Breast epithelium (tissue), 4 donors: Measurements from ENCODE around the gene GNG10. TPM values are rescaled to one million over a fixed set of nuclear protein-coding genes. Genes with fewer than 3 reads are reported as not detected.
"Not testable (repeated sequence)": the region's sequence is repeated elsewhere in the genome, so short reads cannot be mapped to it uniquely, and the experiment has no call there.

Experiments used
- DNase-seq, 2 donors: peaks; one replicate each; pipeline ENCODE4 v3.0.0-alpha.2; 2019; ENCODE audit warnings: low spot score in 2 of 2
- H3K27ac ChIP-seq, 2 donors: fragments of 200-600 bp; sonication (generic) in 1 of 2; one replicate each; pipeline ENCODE4 v1.5.1; 2016 to 2019; ENCODE audit warnings: mild to moderate bottlenecking in 1 of 2
- H3K27me3 ChIP-seq, 2 donors: fragments of 200-600 bp; sonication (generic) in 1 of 2; one replicate each; pipeline versions ENCODE4 v1.5.1 to v1.6.0; 2017 to 2019; ENCODE audit warnings: control low read depth in 1 of 2, mild to moderate bottlenecking in 1 of 2
- H3K36me3 ChIP-seq: fragments of 200-600 bp; one replicate; pipeline ENCODE4 v1.5.1; 2019
- H3K4me1 ChIP-seq, 2 donors: fragments of 200-600 bp; sonication (generic); one replicate each; pipeline ENCODE4 v1.5.1; 2016 to 2019; ENCODE audit warnings: control low read depth in 1 of 2
- H3K4me3 ChIP-seq, 3 donors: fragments of 200-600 bp; sonication (generic); 1 replicate in 2 of 3; 2 replicates in 1 of 3; pipeline ENCODE4 v1.5.1; 2016 to 2019; ENCODE audit warnings: mild to moderate bottlenecking in 3 of 3, moderate library complexity in 2 of 3
- H3K9me3 ChIP-seq, 2 donors: fragments of 200-600 bp; sonication (generic) in 1 of 2; one replicate each; pipeline ENCODE4 v1.5.1; 2016 to 2019; ENCODE audit warnings: control low read depth in 1 of 2
- POLR2A ChIP-seq: fragments of 450-650 bp; IDR thresholded peaks from one replicate; pipeline ENCODE4 v1.6.1; 2016; ENCODE audit warnings: antibody characterized with exemption, mild to moderate bottlenecking, moderate library complexity
- POLR2AphosphoS5 ChIP-seq, 3 donors: sonication (generic); formaldehyde crosslinking; IDR thresholded peaks; one replicate each; pipeline ENCODE4 v1.6.1; 2017; ENCODE audit warnings: antibody characterized with exemption in 3 of 3
- intact Hi-C: fragments of 100-400 bp; cut with DNase I; formaldehyde crosslinking; loops from one replicate; pipeline ENCODE4 v1.15.1; 2023; ENCODE audit warnings: low total_unique reads
- total RNA-seq, 3 donors: library from RNA; depleted of rRNA; stranded (reverse); fragments of >200 nt; gene quantifications; one replicate each; pipeline ENCODE4 v1.1.0, GENCODE V29; 2016
- TF ChIP-seq, protein P1 (sequence below), 3 donors: fragments of 450-650 bp; IDR thresholded peaks; one replicate each; pipeline ENCODE4 v1.5.1; 2016 to 2017; ENCODE audit warnings: antibody characterized with exemption in 3 of 3, mild to moderate bottlenecking in 3 of 3, moderate library complexity in 3 of 3

GNG10 gene
- total RNA-seq = 10 to 100 TPM; 53.4 to 95.7 (median 91.4) TPM

DNA sequence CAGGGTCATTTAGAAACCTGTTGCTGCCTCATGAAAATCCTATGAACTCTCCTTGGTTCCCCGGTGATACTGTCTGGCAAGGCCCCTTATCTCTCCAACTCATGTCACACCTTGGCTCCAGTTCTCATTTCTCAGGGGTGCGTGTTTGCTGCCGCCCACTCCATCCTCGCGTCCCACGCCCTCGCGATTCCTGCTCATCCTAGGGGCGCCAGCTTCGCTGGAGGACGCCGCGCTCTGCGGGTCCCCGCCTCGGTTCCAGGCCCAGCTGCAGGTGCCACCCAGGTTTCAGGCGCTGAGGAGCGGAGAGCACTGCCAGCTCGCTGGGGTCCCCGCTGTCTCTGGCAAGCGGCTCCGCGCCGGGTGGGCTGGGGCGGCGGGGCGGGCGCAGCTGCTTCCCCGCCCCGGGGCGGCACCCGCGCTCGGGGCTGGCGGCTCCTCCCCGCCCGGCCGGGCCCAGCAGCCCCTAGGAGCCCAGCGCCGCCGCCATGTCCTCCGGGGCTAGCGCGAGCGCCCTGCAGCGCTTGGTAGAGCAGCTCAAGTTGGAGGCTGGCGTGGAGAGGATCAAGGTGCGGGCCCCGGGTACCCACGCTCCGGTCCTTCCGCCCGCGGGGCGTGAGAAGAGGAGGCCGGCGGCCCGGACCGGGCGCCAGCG is at the start of gene GNG10:
TSS of gene GNG10 (plus strand) at position 456 of the 652 bp plus-strand sequence. CDS start at position 486, 30 bp downstream.
- Histone ChIP-seq H3K4me3 (peak within 1 kb of the TSS; percentile 76 to 77 (median 76)), H3K36me3 (no peaks in the 10 kb centered on the region), H3K27me3 (no peaks in the 10 kb centered on the region), H3K27ac (peak within 1 kb of the TSS; percentile 66 to 70), H3K9me3 (no peaks in the 10 kb centered on the region), H3K4me1 (no peaks in the 10 kb centered on the region)
- peak in 1 of 2 donors; percentile 52 for DNase-seq
- intact Hi-C loops = loop anchor here (5.0 kb wide), 1 partner anchor 376 kb away; no protein-coding TSS in a partner anchor
- TF ChIP-seq POLR2A (no peak), POLR2AphosphoS5 (IDR thresholded peaks at IDR 0.05) (no peak)
- TF ChIP-seq, protein P1, sequence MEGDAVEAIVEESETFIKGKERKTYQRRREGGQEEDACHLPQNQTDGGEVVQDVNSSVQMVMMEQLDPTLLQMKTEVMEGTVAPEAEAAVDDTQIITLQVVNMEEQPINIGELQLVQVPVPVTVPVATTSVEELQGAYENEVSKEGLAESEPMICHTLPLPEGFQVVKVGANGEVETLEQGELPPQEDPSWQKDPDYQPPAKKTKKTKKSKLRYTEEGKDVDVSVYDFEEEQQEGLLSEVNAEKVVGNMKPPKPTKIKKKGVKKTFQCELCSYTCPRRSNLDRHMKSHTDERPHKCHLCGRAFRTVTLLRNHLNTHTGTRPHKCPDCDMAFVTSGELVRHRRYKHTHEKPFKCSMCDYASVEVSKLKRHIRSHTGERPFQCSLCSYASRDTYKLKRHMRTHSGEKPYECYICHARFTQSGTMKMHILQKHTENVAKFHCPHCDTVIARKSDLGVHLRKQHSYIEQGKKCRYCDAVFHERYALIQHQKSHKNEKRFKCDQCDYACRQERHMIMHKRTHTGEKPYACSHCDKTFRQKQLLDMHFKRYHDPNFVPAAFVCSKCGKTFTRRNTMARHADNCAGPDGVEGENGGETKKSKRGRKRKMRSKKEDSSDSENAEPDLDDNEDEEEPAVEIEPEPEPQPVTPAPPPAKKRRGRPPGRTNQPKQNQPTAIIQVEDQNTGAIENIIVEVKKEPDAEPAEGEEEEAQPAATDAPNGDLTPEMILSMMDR (IDR thresholded peaks at IDR 0.05) = no peak

DNA sequence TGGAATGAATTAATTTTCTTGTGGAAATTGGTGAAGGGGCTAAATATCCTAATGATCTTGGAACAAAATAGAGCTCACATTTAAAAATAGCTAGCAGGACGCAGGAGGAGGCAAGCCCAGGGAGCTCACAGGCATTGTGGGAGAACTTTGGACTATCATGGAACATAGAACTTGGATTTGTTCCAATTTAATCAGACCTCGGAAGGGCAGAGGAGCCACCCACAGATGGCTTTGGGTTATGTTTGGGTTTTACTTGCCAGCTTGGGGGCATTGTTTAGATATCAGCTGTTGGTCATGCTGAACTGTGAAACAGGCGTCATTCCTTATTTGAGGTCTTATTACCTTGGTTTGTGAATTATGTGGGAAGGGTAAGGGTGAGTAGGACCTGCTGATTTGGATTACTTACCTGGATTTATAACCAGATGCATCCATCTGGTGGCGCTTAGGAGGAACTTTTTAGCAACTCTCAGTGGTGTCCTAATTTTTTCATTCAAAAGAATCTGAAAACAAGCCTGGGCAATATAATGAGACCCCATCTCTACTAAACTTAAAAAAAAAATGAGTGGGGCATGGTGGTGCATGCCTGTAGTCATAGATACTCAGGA is 47.9 kb upstream of the GNG10 start:
- no peak for DNase-seq
- H3K4me1 ChIP-seq = peaks cover 0 to 7% of the 10 kb centered on the region in 2 donors
- H3K36me3 ChIP-seq = no peaks in the 10 kb centered on the region
- TF ChIP-seq, protein P1 (IDR thresholded peaks at IDR 0.05) = no peak
- TF ChIP-seq POLR2A = no peak
- no peak for TF ChIP-seq POLR2AphosphoS5 (IDR thresholded peaks at IDR 0.05)
- no peaks in the 10 kb centered on the region for H3K9me3 ChIP-seq
- intact Hi-C loops = no loop called here
- H3K4me3 ChIP-seq = no peak overlapping the region
- H3K27ac ChIP-seq = no peak overlapping the region
- no peaks in the 10 kb centered on the region for H3K27me3 ChIP-seq

DNA sequence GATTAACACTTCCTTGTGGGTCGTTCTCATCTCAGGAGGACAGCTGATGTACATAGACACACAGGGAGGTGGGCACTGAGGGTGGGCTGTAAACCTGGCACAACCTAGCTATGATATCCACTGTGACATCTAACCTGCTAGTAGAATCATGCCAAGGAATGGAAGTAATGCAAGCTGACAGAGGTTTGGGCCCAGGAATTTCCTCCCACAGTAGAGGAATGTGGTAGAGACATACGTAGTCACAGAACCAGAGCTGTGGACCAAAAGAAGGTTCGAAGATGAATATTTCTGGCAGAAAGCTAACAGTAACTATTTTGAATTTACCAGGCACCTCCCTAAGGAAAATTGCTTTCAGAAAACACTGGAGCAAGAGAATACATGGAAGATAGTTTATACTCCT is 45.5 kb upstream of the GNG10 start:
- intact Hi-C loops = no loop called here
- Histone ChIP-seq H3K4me3 (no peak overlapping the region), H3K27me3 (no peaks in the 10 kb centered on the region), H3K36me3 (no peaks in the 10 kb centered on the region), H3K4me1 (peaks cover 0 to 7% of the 10 kb centered on the region in 2 donors), H3K27ac (peak overlapping the region in 1 of 2 donors; percentile 7), H3K9me3 (no peaks in the 10 kb centered on the region)
- no peak for TF ChIP-seq POLR2A
- TF ChIP-seq, protein P1 (IDR thresholded peaks at IDR 0.05) = no peak
- no peak for TF ChIP-seq POLR2AphosphoS5 (IDR thresholded peaks at IDR 0.05)
- DNase-seq = no peak

DNA sequence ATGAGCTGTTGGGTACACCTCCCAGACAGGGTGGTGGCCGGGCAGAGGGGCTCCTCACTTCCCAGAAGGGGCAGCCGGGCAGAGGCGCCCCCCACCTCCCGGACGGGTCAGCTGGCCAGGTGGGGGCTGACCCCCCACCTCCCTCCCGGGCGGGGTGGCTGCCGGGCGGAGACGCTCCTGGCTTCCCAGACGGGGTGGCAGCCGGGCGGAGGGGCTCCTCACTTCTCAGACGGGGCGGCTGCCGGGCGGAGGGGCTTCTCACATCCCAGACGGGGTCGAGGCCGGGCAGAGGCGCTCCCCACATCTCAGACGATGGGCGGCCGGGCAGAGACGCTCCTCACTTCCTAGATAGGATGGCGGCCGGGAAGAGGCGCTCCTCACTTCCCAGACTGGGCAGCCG is 44.1 kb upstream of the GNG10 start:
- H3K4me1 ChIP-seq, intact Hi-C loops, H3K36me3 ChIP-seq, DNase-seq, H3K27ac ChIP-seq, H3K9me3 ChIP-seq, H3K4me3 ChIP-seq, H3K27me3 ChIP-seq: not testable (repeated sequence)

DNA sequence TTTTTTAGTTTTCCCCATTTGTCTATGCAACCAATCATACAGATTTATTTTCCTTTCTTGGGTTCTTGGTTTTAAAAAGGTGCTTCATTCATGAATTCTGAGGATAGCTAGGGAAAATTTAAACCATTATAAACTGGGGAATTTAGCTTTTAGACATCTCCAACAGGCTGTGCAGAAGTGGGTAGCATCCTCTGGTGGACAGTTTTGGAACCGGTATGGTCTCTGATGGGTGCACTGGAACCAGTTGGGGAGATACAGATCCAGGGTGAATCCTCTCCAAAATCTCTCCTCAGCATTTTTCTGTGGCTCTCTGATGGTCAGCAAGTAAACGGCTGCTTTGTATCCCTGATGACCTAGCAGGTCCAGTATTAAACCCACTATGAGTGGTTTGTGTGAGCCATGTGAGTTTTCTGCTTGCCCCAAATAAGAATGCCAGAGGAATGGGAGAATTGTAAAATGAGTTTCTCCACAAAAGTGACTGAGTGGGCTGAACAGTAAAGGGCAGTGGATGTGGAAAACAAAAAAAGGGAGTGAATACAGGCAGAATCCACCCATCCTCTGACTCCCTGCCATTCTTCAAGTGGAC is 39.4 kb upstream of the GNG10 start:
- Histone ChIP-seq H3K27ac (no peak overlapping the region), H3K36me3 (no peaks in the 10 kb centered on the region), H3K4me1 (no peaks in the 10 kb centered on the region), H3K9me3 (no peaks in the 10 kb centered on the region), H3K4me3 (no peak overlapping the region), H3K27me3 (no peaks in the 10 kb centered on the region)
- TF ChIP-seq POLR2A (no peak), POLR2AphosphoS5 (IDR thresholded peaks at IDR 0.05) (no peak)
- TF ChIP-seq, protein P1 (IDR thresholded peaks at IDR 0.05) = peak; percentile 41 to 94 (median 76)
- DNase-seq = no peak
- intact Hi-C loops = no loop called here
